ENCODE results near the gene RNF17. TPM values are rescaled to one million over a fixed set of nuclear protein-coding genes. Genes with fewer than 3 reads are reported as not detected.
A peak's percentile ranks its signal among the peaks of the same experiment; 100 is the strongest.
"Not testable (repeated sequence)": the region's sequence is repeated elsewhere in the genome, so short reads cannot be mapped to it uniquely, and the experiment has no call there.

Gene RNF17
- polyA plus RNA-seq, 1 donor from 2014 or later = not detected

GRCh38 chr13:24784319-24784718 lies 20.4 kb downstream of the RNF17 start:
- Mint-ChIP-seq H3K27me3 (peaks cover 5% of the 10 kb centered on the region), H3K27ac (no peak overlapping the region), H3K36me3 (peaks cover 4% of the 10 kb centered on the region), H3K4me1 (no peaks in the 10 kb centered on the region), H3K4me3 (no peak overlapping the region), H3K9me3 (peaks cover 0 to 14% (median 6%) of the 10 kb centered on the region in 3 donors)

DNA sequence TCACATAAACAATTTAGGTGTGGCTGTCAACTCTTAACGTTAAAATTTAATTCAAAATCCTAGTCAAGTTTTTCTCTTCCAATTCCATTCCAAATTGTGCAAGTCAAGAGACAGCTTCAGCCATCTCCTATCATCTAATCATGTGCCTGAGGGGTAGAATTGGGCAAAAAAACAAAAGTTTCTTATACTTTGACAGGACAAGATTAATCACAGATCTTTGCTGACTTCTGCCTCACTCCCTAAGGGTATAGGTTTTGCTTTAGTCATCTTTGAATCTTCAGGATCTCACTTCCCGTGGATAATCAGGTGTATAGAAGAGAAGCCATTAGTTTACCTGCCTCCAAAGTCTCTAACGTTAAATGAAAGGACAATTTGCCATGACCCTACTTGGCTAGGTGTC lies 24.6 kb downstream of the RNF17 start:
- Mint-ChIP-seq H3K27me3 (peaks cover 12% of the 10 kb centered on the region), H3K27ac (no peak overlapping the region), H3K9me3 (peaks cover 0 to 8% (median 2%) of the 10 kb centered on the region in 3 donors), H3K4me3 (no peak overlapping the region), H3K4me1 (no peaks in the 10 kb centered on the region), H3K36me3 (peaks cover 2% of the 10 kb centered on the region)

DNA sequence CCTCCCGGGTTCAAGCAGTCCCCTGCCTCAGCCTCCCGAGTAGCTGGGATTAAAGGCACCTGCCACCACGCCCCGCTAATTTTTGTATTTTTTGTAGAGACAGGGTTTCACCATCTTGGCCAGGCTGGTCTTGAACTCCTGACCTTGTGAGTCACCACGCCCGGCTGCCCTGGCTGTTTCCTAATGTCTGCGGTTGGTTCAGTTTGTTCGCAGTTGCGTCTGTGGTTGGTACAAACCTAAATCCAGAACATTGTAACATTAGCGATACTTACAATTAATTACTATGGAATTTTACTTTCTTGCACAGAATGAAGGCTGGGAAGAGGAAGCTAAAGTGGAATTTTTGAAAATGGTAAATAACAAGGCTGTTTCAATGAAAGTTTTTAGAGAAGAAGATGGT lies 38.1 kb downstream of the RNF17 start:
- H3K27ac Mint-ChIP-seq = no peak overlapping the region
- no peaks in the 10 kb centered on the region for H3K4me1 Mint-ChIP-seq
- peaks cover 0 to 2% (median 0%) of the 10 kb centered on the region in 3 donors for H3K9me3 Mint-ChIP-seq
- H3K4me3 Mint-ChIP-seq = no peak overlapping the region
- no peaks in the 10 kb centered on the region for H3K36me3 Mint-ChIP-seq
- H3K27me3 Mint-ChIP-seq = peaks cover 6% of the 10 kb centered on the region

GRCh38 chr13:24821207-24821606 lies 57.2 kb downstream of the RNF17 start:
- Mint-ChIP-seq H3K9me3 (peaks cover 0 to 6% (median 0%) of the 10 kb centered on the region in 3 donors), H3K4me3 (no peak overlapping the region), H3K36me3 (no peaks in the 10 kb centered on the region), H3K27ac (no peak overlapping the region), H3K27me3 (peaks cover 17% of the 10 kb centered on the region), H3K4me1 (peaks cover 0 to 2% (median 2%) of the 10 kb centered on the region in 3 donors)

GRCh38 chr13:24822640-24823039 lies 58.7 kb downstream of the RNF17 start:
- H3K27ac Mint-ChIP-seq = no peak overlapping the region
- peaks cover 9% of the 10 kb centered on the region for H3K27me3 Mint-ChIP-seq
- no peaks in the 10 kb centered on the region for H3K36me3 Mint-ChIP-seq
- peaks cover 0 to 2% (median 2%) of the 10 kb centered on the region in 3 donors for H3K4me1 Mint-ChIP-seq
- H3K9me3 Mint-ChIP-seq = peaks cover 0 to 6% (median 0%) of the 10 kb centered on the region in 3 donors
- H3K4me3 Mint-ChIP-seq = no peak overlapping the region

GRCh38 chr13:24823122-24823710 lies 59.2 kb downstream of the RNF17 start:
- not testable (repeated sequence) for H3K27ac Mint-ChIP-seq, H3K9me3 Mint-ChIP-seq, H3K36me3 Mint-ChIP-seq, H3K4me1 Mint-ChIP-seq, H3K4me3 Mint-ChIP-seq
- H3K27me3 Mint-ChIP-seq = peaks cover 11% of the 10 kb centered on the region

GRCh38 chr13:24827799-24828198 lies 63.8 kb downstream of the RNF17 start:
- Mint-ChIP-seq H3K4me1 (peaks cover 0 to 2% (median 0%) of the 10 kb centered on the region in 3 donors), H3K9me3 (no peaks in the 10 kb centered on the region), H3K4me3 (no peak overlapping the region), H3K36me3 (no peaks in the 10 kb centered on the region), H3K27me3 (peaks cover 12% of the 10 kb centered on the region), H3K27ac (no peak overlapping the region)

DNA sequence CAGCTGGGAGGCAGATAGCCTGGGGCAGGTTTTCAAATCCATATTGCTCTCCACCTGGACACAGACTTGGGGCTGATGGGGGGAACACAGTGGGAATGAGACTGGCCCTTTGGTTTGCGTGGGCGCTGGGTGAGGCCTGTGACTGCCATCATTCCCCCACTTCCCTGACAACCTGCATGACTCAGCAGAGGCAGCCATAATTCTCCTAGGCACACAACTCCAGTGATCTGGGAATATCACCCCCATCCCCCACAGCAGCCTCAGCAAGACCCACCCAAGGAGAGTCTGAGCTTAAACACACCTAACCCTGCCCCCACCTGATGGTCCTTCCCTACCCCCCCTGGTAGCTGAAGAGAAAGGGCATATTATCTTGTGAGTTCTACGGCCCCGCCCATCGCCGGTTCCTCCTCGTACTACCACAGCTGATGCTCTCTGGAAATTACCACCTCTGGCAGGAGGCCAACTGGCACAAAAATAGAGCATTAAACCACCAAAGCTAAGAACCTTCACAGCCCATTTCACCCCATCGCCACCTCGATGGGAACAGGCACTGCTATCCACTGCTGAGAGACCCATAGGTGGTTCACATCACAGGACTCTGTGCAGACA lies 71.0 kb downstream of the RNF17 start:
- no peaks in the 10 kb centered on the region for H3K9me3 Mint-ChIP-seq
- peaks cover 12% of the 10 kb centered on the region for H3K27me3 Mint-ChIP-seq
- H3K36me3 Mint-ChIP-seq = peaks cover 2% of the 10 kb centered on the region
- peaks cover 0 to 8% (median 0%) of the 10 kb centered on the region in 3 donors for H3K4me1 Mint-ChIP-seq
- H3K4me3 Mint-ChIP-seq = peak overlapping the region in 1 of 4 donors; percentile 51
- H3K27ac Mint-ChIP-seq = no peak overlapping the region

GRCh38 chr13:24837528-24837927 lies 73.6 kb downstream of the RNF17 start:
- not testable (repeated sequence) for H3K4me1 Mint-ChIP-seq, H3K9me3 Mint-ChIP-seq

DNA sequence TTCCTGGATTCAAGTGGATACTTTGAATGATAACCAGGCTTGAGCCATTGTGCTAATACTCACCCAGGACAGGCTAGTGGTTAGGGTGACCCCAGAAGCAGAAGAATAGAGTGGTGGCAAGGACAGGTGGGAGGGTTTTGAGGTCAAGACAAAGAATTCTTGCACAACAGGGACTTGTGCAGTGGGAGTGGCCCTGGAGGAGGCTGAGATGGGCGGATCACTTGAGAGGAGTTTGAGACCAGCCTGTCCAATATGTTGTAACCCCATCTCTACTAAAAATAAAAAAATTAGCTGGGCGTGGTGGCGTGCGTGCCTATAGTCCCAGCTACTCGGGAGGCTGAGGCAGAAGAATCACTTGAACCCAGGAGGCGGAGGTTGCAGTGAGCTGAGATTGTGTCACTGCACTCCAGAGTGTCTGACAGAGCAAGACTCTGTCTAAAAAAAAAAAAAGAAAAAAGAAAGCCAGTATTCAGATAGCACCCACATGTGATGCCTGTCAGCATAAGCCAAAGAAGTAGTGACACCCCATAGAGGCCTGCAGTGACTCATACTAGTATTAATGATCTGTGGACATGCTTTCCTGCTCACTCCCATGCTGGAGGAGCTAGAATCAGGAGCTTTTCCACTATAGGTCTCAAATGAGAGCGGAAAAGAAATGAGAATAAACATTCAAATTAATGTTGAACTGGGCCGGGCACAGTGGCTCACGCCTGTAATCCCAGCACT lies 78.7 kb downstream of the RNF17 start:
- H3K27me3 Mint-ChIP-seq = peaks cover 4% of the 10 kb centered on the region
- H3K4me1 Mint-ChIP-seq = no peaks in the 10 kb centered on the region
- no peaks in the 10 kb centered on the region for H3K36me3 Mint-ChIP-seq
- H3K9me3 Mint-ChIP-seq = no peaks in the 10 kb centered on the region
- no peak overlapping the region for H3K27ac Mint-ChIP-seq
- H3K4me3 Mint-ChIP-seq = no peak overlapping the region

More at GRCh38 chr13:24837528-24837927, 73.6 kb downstream of the RNF17 start:
- H3K4me3 Mint-ChIP-seq, H3K27me3 Mint-ChIP-seq, H3K36me3 Mint-ChIP-seq, H3K27ac Mint-ChIP-seq: not testable (repeated sequence)

DNA sequence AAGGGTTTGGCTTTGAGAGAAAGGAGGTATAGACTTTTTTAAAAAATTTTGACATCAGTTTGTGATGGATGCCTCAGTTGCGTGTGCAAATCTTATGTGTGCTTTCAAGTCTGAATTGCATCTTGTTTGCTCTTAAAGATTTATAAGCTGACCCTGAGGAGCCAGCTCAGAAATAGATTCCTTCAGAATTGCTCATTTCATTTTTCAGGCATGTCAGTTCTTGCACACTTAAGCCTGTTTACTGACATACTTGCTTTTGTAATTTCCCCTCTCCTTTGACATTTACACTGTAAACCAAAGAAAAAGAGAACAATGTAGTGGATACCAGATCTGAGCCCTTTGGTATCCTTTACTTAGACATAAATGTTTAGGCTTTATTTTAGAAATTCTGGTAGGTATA lies 87.6 kb downstream of the RNF17 start:
- Mint-ChIP-seq H3K36me3 (no peaks in the 10 kb centered on the region), H3K27me3 (peaks cover 14% of the 10 kb centered on the region), H3K4me3 (no peak overlapping the region)

GRCh38 chr13:24854311-24854710 lies 90.3 kb downstream of the RNF17 start:
- no peaks in the 10 kb centered on the region for H3K36me3 Mint-ChIP-seq
- no peak overlapping the region for H3K27ac Mint-ChIP-seq
- H3K4me3 Mint-ChIP-seq = no peak overlapping the region
- H3K27me3 Mint-ChIP-seq = peaks cover 14% of the 10 kb centered on the region
- peaks cover 2 to 4% (median 2%) of the 10 kb centered on the region in 3 donors for H3K4me1 Mint-ChIP-seq
- no peaks in the 10 kb centered on the region for H3K9me3 Mint-ChIP-seq

More for the DNA sequence above, 87.6 kb downstream of the RNF17 start:
- peaks cover 2 to 4% (median 2%) of the 10 kb centered on the region in 3 donors for H3K4me1 Mint-ChIP-seq
- no peaks in the 10 kb centered on the region for H3K9me3 Mint-ChIP-seq
- no peak overlapping the region for H3K27ac Mint-ChIP-seq

DNA sequence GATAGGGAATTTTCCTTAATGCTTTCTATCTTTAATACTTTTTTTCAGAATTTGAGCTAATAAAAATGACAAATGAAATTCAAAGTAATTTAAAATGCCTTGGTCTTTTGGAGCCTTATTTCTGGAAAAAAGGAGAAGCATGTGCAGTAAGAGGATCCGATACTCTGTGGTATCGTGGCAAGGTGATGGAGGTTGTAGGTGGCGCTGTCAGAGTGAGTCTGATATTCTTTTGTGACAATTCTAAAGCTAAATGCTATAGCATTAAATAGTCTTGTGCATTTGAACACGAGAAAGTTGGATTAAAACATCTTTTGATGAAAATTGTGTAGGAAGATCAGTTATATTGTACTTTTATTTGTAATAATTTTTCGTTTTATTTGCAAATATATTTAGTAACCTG lies 95.0 kb downstream of the RNF17 start:
- Mint-ChIP-seq H3K36me3 (no peaks in the 10 kb centered on the region), H3K9me3 (no peaks in the 10 kb centered on the region), H3K27ac (no peak overlapping the region), H3K4me1 (no peaks in the 10 kb centered on the region), H3K4me3 (no peak overlapping the region), H3K27me3 (peaks cover 2% of the 10 kb centered on the region)

DNA sequence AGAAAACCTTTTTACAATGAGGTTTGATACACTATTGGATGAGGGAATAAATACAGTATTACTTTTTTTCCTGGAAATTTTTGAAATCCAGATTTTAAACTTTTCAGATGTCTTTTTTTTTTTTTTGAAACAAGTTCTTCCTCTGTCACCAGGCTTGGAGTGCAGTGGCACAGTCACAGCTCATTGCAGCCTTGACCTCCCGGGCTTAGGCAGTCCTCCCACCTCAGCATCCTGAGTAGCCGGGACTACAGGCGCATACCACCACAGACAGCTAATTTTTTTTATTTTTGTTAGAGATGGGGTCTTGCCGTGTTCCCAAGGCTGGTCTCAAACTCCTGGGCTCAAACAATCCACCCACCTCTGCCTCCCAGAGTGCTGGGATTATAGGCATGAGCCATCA lies 96.8 kb downstream of the RNF17 start:
- Mint-ChIP-seq H3K4me1 (no peaks in the 10 kb centered on the region), H3K27me3 (peaks cover 1% of the 10 kb centered on the region), H3K36me3 (no peaks in the 10 kb centered on the region), H3K9me3 (no peaks in the 10 kb centered on the region), H3K4me3 (no peak overlapping the region), H3K27ac (no peak overlapping the region)

DNA sequence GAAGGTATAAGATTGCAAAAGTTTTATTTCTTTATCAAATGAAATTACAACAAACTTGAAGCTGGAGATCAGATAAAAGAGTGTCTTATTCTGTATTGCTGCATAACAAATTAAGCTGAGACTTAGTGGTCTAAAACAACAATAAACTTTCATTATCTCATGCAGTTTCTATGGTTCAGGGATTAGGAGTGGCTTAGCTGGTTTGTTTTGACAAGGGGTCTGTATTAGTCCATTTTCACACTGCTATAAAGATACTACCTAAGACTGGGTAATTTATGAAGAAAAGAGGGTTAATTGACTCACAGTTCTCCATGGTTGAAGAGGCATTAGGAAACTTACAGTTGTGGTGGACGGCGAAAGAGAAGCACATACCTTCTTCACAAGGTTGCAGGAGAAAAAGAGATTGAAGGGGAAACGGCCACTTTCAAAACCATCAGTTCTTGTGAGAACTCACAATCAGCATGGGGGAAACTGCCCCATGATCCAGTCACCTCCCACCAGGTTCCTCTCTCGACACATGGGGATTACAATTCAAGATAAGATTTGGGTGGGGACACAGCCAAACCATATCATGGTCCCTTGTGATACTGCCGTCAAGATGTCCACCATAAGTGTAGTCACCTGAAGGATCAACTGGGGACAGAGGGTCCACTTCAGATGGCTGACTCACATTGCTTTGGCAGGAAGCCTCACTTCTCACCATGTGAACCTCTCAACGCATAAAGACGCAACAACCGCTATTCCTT lies 97.8 kb downstream of the RNF17 start:
- no peaks in the 10 kb centered on the region for H3K27me3 Mint-ChIP-seq
- H3K9me3 Mint-ChIP-seq = no peaks in the 10 kb centered on the region
- no peak overlapping the region for H3K4me3 Mint-ChIP-seq

More for the DNA sequence above, 97.8 kb downstream of the RNF17 start:
- no peaks in the 10 kb centered on the region for H3K4me1 Mint-ChIP-seq
- H3K27ac Mint-ChIP-seq = no peak overlapping the region
- no peaks in the 10 kb centered on the region for H3K36me3 Mint-ChIP-seq
